Measurements from ENCODE around the gene PPM1D. TPM values are rescaled to one million over a fixed set of nuclear protein-coding genes. Genes with fewer than 3 reads are reported as not detected.

The PPM1D gene
- total RNA-seq, 2 donors from 2014 or later, result 5.0 to 7.6 TPM

GRCh38 chr17:60622961-60623360, 23.0 kb downstream of the PPM1D start:
- DNase-seq (ENCODE audit: low spot score), result no peak
- Histone ChIP-seq H3K36me3 (peaks cover 2% of the 10 kb centered on the region), H3K27me3 (no peaks in the 10 kb centered on the region), H3K4me3 (no peak overlapping the region), H3K4me1 (peaks cover 0 to 8% of the 10 kb centered on the region in 2 donors), H3K9me3 (no peaks in the 10 kb centered on the region), H3K27ac (no peak overlapping the region)
- no peak for TF ChIP-seq CTCF (IDR thresholded peaks at IDR 0.05)

- no peak for TF ChIP-seq CTCF (IDR thresholded peaks at IDR 0.05)
- peaks cover 6% of the 10 kb centered on the region for H3K36me3 ChIP-seq
- no peak for DNase-seq (ENCODE audit: low spot score)
Observed at GRCh38 chr17:60623415-60623814, 23.4 kb downstream of the PPM1D start.

GRCh38 chr17:60627124-60627523, 27.1 kb downstream of the PPM1D start:
- Histone ChIP-seq H3K4me3 (no peak overlapping the region), H3K36me3 (peaks cover 8% of the 10 kb centered on the region), H3K4me1 (no peaks in the 10 kb centered on the region), H3K27me3 (no peaks in the 10 kb centered on the region), H3K9me3 (no peaks in the 10 kb centered on the region), H3K27ac (no peak overlapping the region)
- TF ChIP-seq CTCF (IDR thresholded peaks at IDR 0.05), result no peak
- DNase-seq (ENCODE audit: low spot score), result no peak

More at GRCh38 chr17:60623415-60623814, 23.4 kb downstream of the PPM1D start:
- Histone ChIP-seq H3K27me3 (no peaks in the 10 kb centered on the region), H3K4me3 (no peak overlapping the region), H3K9me3 (no peaks in the 10 kb centered on the region), H3K27ac (no peak overlapping the region), H3K4me1 (peaks cover 0 to 8% of the 10 kb centered on the region in 2 donors)

GRCh38 chr17:60628252-60628889, 28.4 kb downstream of the PPM1D start:
- peaks cover 8% of the 10 kb centered on the region for H3K36me3 ChIP-seq

GRCh38 chr17:60629120-60629519, 29.1 kb downstream of the PPM1D start:
- H3K36me3 ChIP-seq, result peaks cover 13% of the 10 kb centered on the region

More at GRCh38 chr17:60628252-60628889, 28.4 kb downstream of the PPM1D start:
- H3K4me3 ChIP-seq, result no peak overlapping the region
- H3K27me3 ChIP-seq, result no peaks in the 10 kb centered on the region
- no peak for TF ChIP-seq CTCF (IDR thresholded peaks at IDR 0.05)
- no peak for DNase-seq (ENCODE audit: low spot score)
- no peaks in the 10 kb centered on the region for H3K4me1 ChIP-seq
- H3K9me3 ChIP-seq, result no peaks in the 10 kb centered on the region
- no peak overlapping the region for H3K27ac ChIP-seq

More at GRCh38 chr17:60629120-60629519, 29.1 kb downstream of the PPM1D start:
- no peak for DNase-seq (ENCODE audit: low spot score)
- no peaks in the 10 kb centered on the region for H3K4me1 ChIP-seq
- H3K9me3 ChIP-seq, result no peaks in the 10 kb centered on the region
- TF ChIP-seq CTCF (IDR thresholded peaks at IDR 0.05), result no peak
- H3K27me3 ChIP-seq, result no peaks in the 10 kb centered on the region
- H3K4me3 ChIP-seq, result no peak overlapping the region
- no peak overlapping the region for H3K27ac ChIP-seq

All from right atrium auricular region (tissue), 2 donors.